GM18505 (cell line): ENCODE results near the gene EFHD2.
"Not testable (repeated sequence)": the region's sequence is repeated elsewhere in the genome, so short reads cannot be mapped to it uniquely, and the experiment has no call there.

Source experiments
- ATAC-seq: cut with Tn5 transposase; IDR thresholded peaks from one replicate; pipeline ENCODE4 v1.9.1; 2021; ENCODE audit not compliant: unreplicated experiment
- POLR2A ChIP-seq: IDR thresholded peaks from 4 replicates; pipeline ENCODE4 v1.6.1; 2011; ENCODE audit warnings: borderline replicate concordance; ENCODE audit not compliant: insufficient read depth, insufficient read length; ENCODE audit errors: extremely low read depth

EFHD2 gene

GRCh38 chr1:15409388-15410222 is at the start of gene EFHD2:
Gene EFHD2, plus strand, starts transcription at chr1:15409888. Its CDS starts 84 bp downstream, at chr1:15409972.
- peak; percentile 91 for TF ChIP-seq POLR2A
- peak; percentile 59 for ATAC-seq

- ATAC-seq = no peak
- no peak for TF ChIP-seq POLR2A
These were observed 49.0 kb upstream of the EFHD2 start for GRCh38 chr1:15360700-15361099.

- no peak for ATAC-seq
- TF ChIP-seq POLR2A = no peak
These were observed 47.5 kb upstream of the EFHD2 start for GRCh38 chr1:15362096-15362736.

- TF ChIP-seq POLR2A = no peak
- no peak for ATAC-seq
These were observed 47.0 kb upstream of the EFHD2 start for GRCh38 chr1:15362737-15363128.

GRCh38 chr1:15364740-15365139 is 44.9 kb upstream of the EFHD2 start:
- no peak for ATAC-seq
- no peak for TF ChIP-seq POLR2A

- ATAC-seq = no peak
- no peak for TF ChIP-seq POLR2A
These were observed 40.8 kb upstream of the EFHD2 start for GRCh38 chr1:15368888-15369287.

GRCh38 chr1:15370268-15370667 is 39.4 kb upstream of the EFHD2 start:
- ATAC-seq = no peak
- TF ChIP-seq POLR2A = no peak

- ATAC-seq = no peak
- no peak for TF ChIP-seq POLR2A
These were observed 38.7 kb upstream of the EFHD2 start for GRCh38 chr1:15370781-15371520.

GRCh38 chr1:15371610-15372545 is 37.8 kb upstream of the EFHD2 start:
- TF ChIP-seq POLR2A = no peak
- no peak for ATAC-seq

- TF ChIP-seq POLR2A = no peak
- no peak for ATAC-seq
These were observed 31.0 kb upstream of the EFHD2 start for GRCh38 chr1:15378729-15379128.

- not testable (repeated sequence) for ATAC-seq
These were observed 30.5 kb upstream of the EFHD2 start for GRCh38 chr1:15379151-15379550.

GRCh38 chr1:15380601-15381508 is 28.8 kb upstream of the EFHD2 start:
- ATAC-seq = no peak
- no peak for TF ChIP-seq POLR2A

GRCh38 chr1:15381805-15382204 is 27.9 kb upstream of the EFHD2 start:
- TF ChIP-seq POLR2A = no peak

More at GRCh38 chr1:15381805-15382204, 27.9 kb upstream of the EFHD2 start:
- no peak for ATAC-seq
